Neural cell (in vitro differentiated cells): Measurements from ENCODE around the gene LMO7. TPM values are rescaled to one million over a fixed set of nuclear protein-coding genes. Genes with fewer than 3 reads are reported as not detected.

ENCODE experiments used
- H2AFZ ChIP-seq: fragments of 200-600, 300-800 bp; sonication (generic), shearing (Covaris generic); 2 replicates; pipeline ENCODE4 v1.6.0; 2014; ENCODE audit warnings: low read depth, mild to moderate bottlenecking, antibody characterized with exemption, low read length, moderate library complexity
- H3F3A ChIP-seq: fragments of 200-600 bp; shearing (Covaris generic); 2 replicates; pipeline ENCODE4 v1.6.1; 2016; ENCODE audit warnings: mild to moderate bottlenecking, moderate library complexity, mixed read lengths, antibody characterized with exemption, low read length; ENCODE audit not compliant: insufficient read depth, poor library complexity, severe bottlenecking
- H3K27ac ChIP-seq: fragments of 200-600, 300-800 bp; sonication (generic), shearing (Covaris generic); 2 replicates; pipeline ENCODE4 v1.5.1; 2014; ENCODE audit warnings: mild to moderate bottlenecking, low read length, moderate library complexity
- H3K27me3 ChIP-seq: fragments of 300-800, 200-600 bp; sonication (generic), shearing (Covaris generic); 2 replicates; pipeline ENCODE4 v1.6.0; 2014; ENCODE audit warnings: mild to moderate bottlenecking, low read depth, low read length, moderate library complexity; ENCODE audit not compliant: insufficient read depth
- H3K36me3 ChIP-seq: fragments of 300-800, 200-600 bp; sonication (generic), shearing (Covaris generic); 2 replicates; pipeline ENCODE4 v1.5.1; 2014; ENCODE audit warnings: mild to moderate bottlenecking, antibody characterized with exemption, low read length, moderate library complexity; ENCODE audit not compliant: insufficient read depth
- H3K4me2 ChIP-seq: fragments of 300-800, 200-600 bp; sonication (generic), shearing (Covaris generic); 2 replicates; pipeline ENCODE4 v1.6.0; 2014; ENCODE audit warnings: mild to moderate bottlenecking, low read length
- H3K4me3 ChIP-seq: fragments of 300-800, 200-600 bp; sonication (generic), shearing (Covaris generic); 2 replicates; pipeline ENCODE4 v1.5.1; 2014; ENCODE audit warnings: mild to moderate bottlenecking, low read length, moderate library complexity
- H3K79me2 ChIP-seq: fragments of 200-600 bp; shearing (Covaris generic); replicated peaks from 2 replicates; pipeline ENCODE4 v1.6.0; 2014; ENCODE audit warnings: mild to moderate bottlenecking, low read length, moderate library complexity; ENCODE audit not compliant: insufficient read depth
- H3K9ac ChIP-seq: fragments of 300-800, 200-600 bp; sonication (generic), shearing (Covaris generic); 2 replicates; pipeline ENCODE4 v1.6.1; 2016; ENCODE audit warnings: mild to moderate bottlenecking, low read length, mixed read lengths
- H3K9me2 ChIP-seq: fragments of 200-600 bp; shearing (Covaris generic); 2 replicates; pipeline ENCODE4 v1.6.1; 2016; ENCODE audit warnings: mild to moderate bottlenecking, low read length, mixed read lengths; ENCODE audit not compliant: insufficient read depth
- H3K9me3 ChIP-seq: fragments of 200-600, 300-800 bp; sonication (generic), shearing (Covaris generic); 2 replicates; pipeline ENCODE4 v1.6.1; 2016; ENCODE audit warnings: mild to moderate bottlenecking, mixed run types, low read length, moderate library complexity, mixed read lengths
- H4K20me1 ChIP-seq: fragments of 200-600 bp; shearing (Covaris generic); 2 replicates; pipeline ENCODE4 v1.6.1; 2016; ENCODE audit warnings: mild to moderate bottlenecking, mixed run types; ENCODE audit not compliant: insufficient read depth
- EP300 ChIP-seq: fragments of 450-650 bp; conservative IDR thresholded peaks from 2 replicates; pipeline ENCODE4 v1.6.1; 2014; ENCODE audit warnings: antibody characterized with exemption, mild to moderate bottlenecking, moderate library complexity; ENCODE audit not compliant: poor library complexity, severe bottlenecking
- EZH2 ChIP-seq: fragments of 200-600, 300-800 bp; shearing (Covaris generic), sonication (generic); IDR thresholded peaks from 2 replicates; pipeline ENCODE4 v1.6.1; 2014; ENCODE audit warnings: antibody characterized with exemption, low read length, borderline replicate concordance, mild to moderate bottlenecking; ENCODE audit not compliant: insufficient read depth, poor library complexity, severe bottlenecking
- MXI1 ChIP-seq: fragments of 450-650 bp; conservative IDR thresholded peaks from 2 replicates; pipeline ENCODE4 v1.6.1; 2014; ENCODE audit warnings: antibody characterized with exemption, mild to moderate bottlenecking; ENCODE audit not compliant: poor library complexity, severe bottlenecking
- POLR2AphosphoS5 ChIP-seq: IDR thresholded peaks from 2 replicates; pipeline ENCODE4 v1.6.1; 2012
- RAD21 ChIP-seq: fragments of 450-650 bp; conservative IDR thresholded peaks from 2 replicates; pipeline ENCODE4 v1.6.1; 2014; ENCODE audit warnings: antibody characterized with exemption, mild to moderate bottlenecking, moderate library complexity
- SMC3 ChIP-seq: fragments of 450-650 bp; conservative IDR thresholded peaks from 2 replicates; pipeline ENCODE4 v1.6.1; 2014; ENCODE audit warnings: antibody characterized with exemption, mild to moderate bottlenecking, moderate library complexity; ENCODE audit not compliant: poor library complexity
- TAF1 ChIP-seq: IDR thresholded peaks from 2 replicates; pipeline ENCODE4 v1.6.1; 2012; ENCODE audit warnings: low read depth
- polyA plus RNA-seq: library from polyadenylated mRNA; depleted of rRNA; stranded (reverse); fragments of >200 nt; gene quantifications from 2 replicates; pipeline ENCODE4 v1.2.3, GENCODE V29; 2014
- TF ChIP-seq, protein P1 (sequence below): fragments of 450-650 bp; IDR thresholded peaks from 2 replicates; pipeline ENCODE4 v1.5.1; 2014; ENCODE audit warnings: antibody characterized with exemption, mild to moderate bottlenecking, moderate library complexity; ENCODE audit not compliant: poor library complexity, severe bottlenecking
- TF ChIP-seq, protein P2 (sequence below): IDR thresholded peaks from 2 replicates; pipeline ENCODE4 v1.6.1; 2012; ENCODE audit warnings: borderline replicate concordance

The LMO7 gene
- polyA plus RNA-seq, 1 donor from 2014 or later, result 14.2 TPM

DNA sequence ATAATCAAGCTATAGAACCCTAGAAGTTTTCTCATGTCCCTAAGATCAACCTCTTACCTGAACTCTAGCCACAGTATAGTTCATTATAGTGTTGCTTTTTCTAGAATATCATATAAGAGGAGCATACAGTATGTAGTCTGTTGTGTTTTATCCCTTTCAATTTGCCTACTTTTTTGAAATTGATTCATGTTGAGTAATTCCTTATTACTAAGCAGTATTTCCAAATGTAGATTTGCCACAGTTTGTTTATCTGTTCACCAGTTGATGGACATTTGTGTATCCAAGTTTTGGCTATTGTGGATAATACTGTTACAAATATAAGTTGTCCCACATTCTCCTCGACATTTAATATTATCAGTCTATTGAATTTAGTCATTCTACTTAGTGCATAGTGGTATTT lies 138.0 kb downstream of the LMO7 start:
- Histone ChIP-seq H3F3A (no peaks in the 10 kb centered on the region), H3K27me3 (no peaks in the 10 kb centered on the region), H3K36me3 (no peaks in the 10 kb centered on the region), H3K9ac (no peak overlapping the region), H3K79me2 (no peaks in the 10 kb centered on the region), H3K9me3 (no peaks in the 10 kb centered on the region), H2AFZ (no peak overlapping the region), H3K4me3 (no peak overlapping the region), H3K4me2 (no peak overlapping the region), H3K9me2 (no peaks in the 10 kb centered on the region), H3K27ac (no peak overlapping the region), H4K20me1 (no peaks in the 10 kb centered on the region)
- TF ChIP-seq TAF1 (no peak), POLR2AphosphoS5 (no peak), EP300 (no peak), SMC3 (no peak), RAD21 (no peak), MXI1 (no peak), EZH2 (no peak)
- TF ChIP-seq, protein P1, sequence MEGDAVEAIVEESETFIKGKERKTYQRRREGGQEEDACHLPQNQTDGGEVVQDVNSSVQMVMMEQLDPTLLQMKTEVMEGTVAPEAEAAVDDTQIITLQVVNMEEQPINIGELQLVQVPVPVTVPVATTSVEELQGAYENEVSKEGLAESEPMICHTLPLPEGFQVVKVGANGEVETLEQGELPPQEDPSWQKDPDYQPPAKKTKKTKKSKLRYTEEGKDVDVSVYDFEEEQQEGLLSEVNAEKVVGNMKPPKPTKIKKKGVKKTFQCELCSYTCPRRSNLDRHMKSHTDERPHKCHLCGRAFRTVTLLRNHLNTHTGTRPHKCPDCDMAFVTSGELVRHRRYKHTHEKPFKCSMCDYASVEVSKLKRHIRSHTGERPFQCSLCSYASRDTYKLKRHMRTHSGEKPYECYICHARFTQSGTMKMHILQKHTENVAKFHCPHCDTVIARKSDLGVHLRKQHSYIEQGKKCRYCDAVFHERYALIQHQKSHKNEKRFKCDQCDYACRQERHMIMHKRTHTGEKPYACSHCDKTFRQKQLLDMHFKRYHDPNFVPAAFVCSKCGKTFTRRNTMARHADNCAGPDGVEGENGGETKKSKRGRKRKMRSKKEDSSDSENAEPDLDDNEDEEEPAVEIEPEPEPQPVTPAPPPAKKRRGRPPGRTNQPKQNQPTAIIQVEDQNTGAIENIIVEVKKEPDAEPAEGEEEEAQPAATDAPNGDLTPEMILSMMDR, result no peak
- TF ChIP-seq, protein P2, sequence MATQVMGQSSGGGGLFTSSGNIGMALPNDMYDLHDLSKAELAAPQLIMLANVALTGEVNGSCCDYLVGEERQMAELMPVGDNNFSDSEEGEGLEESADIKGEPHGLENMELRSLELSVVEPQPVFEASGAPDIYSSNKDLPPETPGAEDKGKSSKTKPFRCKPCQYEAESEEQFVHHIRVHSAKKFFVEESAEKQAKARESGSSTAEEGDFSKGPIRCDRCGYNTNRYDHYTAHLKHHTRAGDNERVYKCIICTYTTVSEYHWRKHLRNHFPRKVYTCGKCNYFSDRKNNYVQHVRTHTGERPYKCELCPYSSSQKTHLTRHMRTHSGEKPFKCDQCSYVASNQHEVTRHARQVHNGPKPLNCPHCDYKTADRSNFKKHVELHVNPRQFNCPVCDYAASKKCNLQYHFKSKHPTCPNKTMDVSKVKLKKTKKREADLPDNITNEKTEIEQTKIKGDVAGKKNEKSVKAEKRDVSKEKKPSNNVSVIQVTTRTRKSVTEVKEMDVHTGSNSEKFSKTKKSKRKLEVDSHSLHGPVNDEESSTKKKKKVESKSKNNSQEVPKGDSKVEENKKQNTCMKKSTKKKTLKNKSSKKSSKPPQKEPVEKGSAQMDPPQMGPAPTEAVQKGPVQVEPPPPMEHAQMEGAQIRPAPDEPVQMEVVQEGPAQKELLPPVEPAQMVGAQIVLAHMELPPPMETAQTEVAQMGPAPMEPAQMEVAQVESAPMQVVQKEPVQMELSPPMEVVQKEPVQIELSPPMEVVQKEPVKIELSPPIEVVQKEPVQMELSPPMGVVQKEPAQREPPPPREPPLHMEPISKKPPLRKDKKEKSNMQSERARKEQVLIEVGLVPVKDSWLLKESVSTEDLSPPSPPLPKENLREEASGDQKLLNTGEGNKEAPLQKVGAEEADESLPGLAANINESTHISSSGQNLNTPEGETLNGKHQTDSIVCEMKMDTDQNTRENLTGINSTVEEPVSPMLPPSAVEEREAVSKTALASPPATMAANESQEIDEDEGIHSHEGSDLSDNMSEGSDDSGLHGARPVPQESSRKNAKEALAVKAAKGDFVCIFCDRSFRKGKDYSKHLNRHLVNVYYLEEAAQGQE, result no peak

DNA sequence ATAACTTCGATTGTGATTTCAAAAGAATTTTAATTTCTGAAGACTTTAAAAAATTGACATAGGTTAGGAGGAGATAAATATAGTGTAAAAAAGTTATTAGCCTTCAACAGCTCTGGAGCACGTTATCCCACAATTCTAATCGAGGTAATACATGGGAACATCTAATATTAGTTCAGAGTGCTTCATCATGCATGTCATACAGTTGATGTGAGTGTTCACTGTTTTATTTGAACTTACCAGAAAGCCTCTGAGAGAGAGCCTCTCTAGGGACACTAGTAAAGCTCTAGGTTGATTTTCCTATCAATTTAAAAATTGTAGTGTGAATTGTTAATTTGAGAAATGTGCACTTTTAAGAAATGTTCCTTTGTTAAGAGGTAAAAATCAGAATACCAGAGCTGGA lies 140.4 kb downstream of the LMO7 start:
- Histone ChIP-seq H3K79me2 (no peaks in the 10 kb centered on the region), H3K9me2 (no peaks in the 10 kb centered on the region), H3K36me3 (no peaks in the 10 kb centered on the region), H3F3A (no peaks in the 10 kb centered on the region), H3K4me3 (peak overlapping the region; percentile 5), H3K4me2 (no peak overlapping the region), H3K9me3 (no peaks in the 10 kb centered on the region), H3K27ac (peak overlapping the region; percentile 34), H3K9ac (no peak overlapping the region), H4K20me1 (no peaks in the 10 kb centered on the region), H3K27me3 (no peaks in the 10 kb centered on the region), H2AFZ (no peak overlapping the region)
- no peak for TF ChIP-seq EP300
- TF ChIP-seq SMC3, result no peak
- no peak for TF ChIP-seq MXI1

DNA sequence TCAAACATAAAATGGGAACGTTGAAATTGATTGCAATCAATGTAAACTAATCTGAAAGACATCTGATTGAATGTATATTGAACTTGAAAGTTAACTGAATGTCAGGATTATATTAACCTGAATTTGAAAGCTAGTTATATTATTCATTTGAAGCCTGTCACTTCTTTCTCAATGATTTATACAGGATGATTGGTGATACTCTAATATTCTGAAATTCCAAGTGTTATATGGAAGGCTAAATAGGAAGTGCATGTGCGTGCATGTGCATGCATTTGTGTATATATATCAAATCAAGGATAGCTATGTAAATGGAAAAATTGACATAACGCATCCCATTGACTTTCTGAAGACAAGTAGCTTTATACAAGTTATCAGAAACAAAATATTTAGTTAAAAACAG lies 143.3 kb downstream of the LMO7 start:
- Histone ChIP-seq H3F3A (no peaks in the 10 kb centered on the region), H3K27ac (no peak overlapping the region), H3K4me2 (no peak overlapping the region), H3K79me2 (no peaks in the 10 kb centered on the region), H3K36me3 (no peaks in the 10 kb centered on the region), H3K9me3 (no peaks in the 10 kb centered on the region), H3K27me3 (no peaks in the 10 kb centered on the region), H4K20me1 (no peaks in the 10 kb centered on the region), H3K9ac (no peak overlapping the region), H2AFZ (no peak overlapping the region), H3K9me2 (no peaks in the 10 kb centered on the region), H3K4me3 (no peak overlapping the region)
- no peak for TF ChIP-seq SMC3
- TF ChIP-seq EP300, result peak; percentile 52
- TF ChIP-seq TAF1, result no peak
- TF ChIP-seq, protein P2, result peak; percentile 73
- TF ChIP-seq RAD21, result no peak
- TF ChIP-seq, protein P1, result no peak
- no peak for TF ChIP-seq POLR2AphosphoS5
